ENCODE measurements around the gene ADORA2B.

GRCh38 chr17:15900871-15901270 is 44.1 kb upstream of the ADORA2B start:
- no peak for TF ChIP-seq CREB1 (CRISPR knock-in tag; IDR thresholded peaks at IDR 0.05; ENCODE audit: low read depth)
- no peak for TF ChIP-seq CTCF (conservative IDR thresholded peaks at IDR 0.05; ENCODE audit: low read depth in 2 of 2)
- no peak for TF ChIP-seq POLR2AphosphoS5 (IDR thresholded peaks at IDR 0.05; ENCODE audit: low read depth)
- TF ChIP-seq EZH2 (IDR thresholded peaks at IDR 0.05; ENCODE audit: low read depth, unreplicated experiment) = no peak
- TF ChIP-seq EZH2phosphoT487 (IDR thresholded peaks at IDR 0.05; ENCODE audit: unreplicated experiment) = no peak
